ENCODE results near the gene PDXK. TPM values are rescaled to one million over a fixed set of nuclear protein-coding genes. Genes with fewer than 3 reads are reported as not detected.

PDXK gene
- total and polyA plus RNA-seq, 2 of the 13 experiments (the other 11 are each of a cell fraction or from before 2014, with no cell fraction given) = 114 to 184 TPM

GRCh38 chr21:43810505-43811261, 91.8 kb downstream of the PDXK start (continued):
- no peak for TF ChIP-seq NR0B2 (CRISPR knock-in tag; IDR thresholded peaks at IDR 0.05)
- TF ChIP-seq ZSCAN25 (CRISPR knock-in tag; IDR thresholded peaks at IDR 0.05) = peak; percentile 94
- 0 out of 2 replicates have a peak, but pooled peaks have one; percentile 19 for TF ChIP-seq DR1 (CRISPR knock-in tag; IDR thresholded peaks at IDR 0.05)
- no peak for TF ChIP-seq ZNF160 (CRISPR knock-in tag; IDR thresholded peaks at IDR 0.05)
- peak; percentile 31; the same call in 1 of the 2 replicates for TF ChIP-seq CENPT (CRISPR knock-in tag; IDR thresholded peaks at IDR 0.05; ENCODE audit: low read depth)
- peak; percentile 48 for TF ChIP-seq IRF2 (CRISPR knock-in tag; IDR thresholded peaks at IDR 0.05)
- no peak for TF ChIP-seq DMAP1 (CRISPR knock-in tag; IDR thresholded peaks at IDR 0.05)
- TF ChIP-seq KLF6 (CRISPR knock-in tag; IDR thresholded peaks at IDR 0.05) = no peak
- no peak for TF ChIP-seq GLI4 (CRISPR knock-in tag; IDR thresholded peaks at IDR 0.05; ENCODE audit: borderline replicate concordance)
- peak; percentile 43; the same call in 1 of the 2 replicates for TF ChIP-seq MXD1 (CRISPR knock-in tag; IDR thresholded peaks at IDR 0.05)
- TF ChIP-seq ZNF644 (CRISPR knock-in tag; IDR thresholded peaks at IDR 0.05; ENCODE audit: low read depth) = no peak
- 0 out of 2 replicates have a peak, but pooled peaks have one; percentile 34 for TF ChIP-seq MAX (IDR thresholded peaks at IDR 0.05)
- no peak for TF ChIP-seq ZNF660 (CRISPR knock-in tag; IDR thresholded peaks at IDR 0.05; ENCODE audit: borderline replicate concordance, low read depth)
- no peak for TF ChIP-seq U2AF2 (IDR thresholded peaks at IDR 0.05; ENCODE audit: low read depth, low read length)
- no peak for TF ChIP-seq ZNF484 (CRISPR knock-in tag; IDR thresholded peaks at IDR 0.05; ENCODE audit: borderline replicate concordance, low read depth)
- no peak for TF ChIP-seq DBP (CRISPR knock-in tag; IDR thresholded peaks at IDR 0.05; ENCODE audit: not compliant biosample characterization)
- TF ChIP-seq ATF6 (CRISPR knock-in tag; conservative IDR thresholded peaks at IDR 0.05) = no peak
- no peak for TF ChIP-seq SRSF4 (IDR thresholded peaks at IDR 0.05; ENCODE audit: low read depth, low read length, poor library complexity, severe bottlenecking)
- TF ChIP-seq TFDP2 (CRISPR knock-in tag; IDR thresholded peaks at IDR 0.05) = 0 out of 2 replicates have a peak, but pooled peaks have one; percentile 26
- TF ChIP-seq ZFP37 (CRISPR knock-in tag; IDR thresholded peaks at IDR 0.05; ENCODE audit: borderline replicate concordance) = no peak
- TF ChIP-seq ZNF781 (CRISPR knock-in tag; IDR thresholded peaks at IDR 0.05; ENCODE audit: borderline replicate concordance, not compliant biosample characterization) = no peak
- TF ChIP-seq MED1 (CRISPR knock-in tag; IDR thresholded peaks at IDR 0.05) = no peak
- TF ChIP-seq ZNF136 (CRISPR knock-in tag; IDR thresholded peaks at IDR 0.05; ENCODE audit: low read depth) = no peak
- TF ChIP-seq CHCHD3 (CRISPR knock-in tag; IDR thresholded peaks at IDR 0.05) = no peak
- TF ChIP-seq ZNF326 (CRISPR knock-in tag; IDR thresholded peaks at IDR 0.05; ENCODE audit: borderline replicate concordance) = no peak; the same call in 1 of the 2 replicates

Data from HepG2 (cell line).